Fibroblast of lung (primary cell): ENCODE results near the gene ITPK1. TPM values are rescaled to one million over a fixed set of nuclear protein-coding genes. Genes with fewer than 3 reads are reported as not detected.

ENCODE experiments used
- DNase-seq, 2 donors: peaks; one replicate each; pipeline versions ENCODE4 v3.0.0 to v3.0.0-alpha.2; 2010; ENCODE audit warnings: low read depth in 2 of 2
- H2AFZ ChIP-seq: 2 replicates; pipeline ENCODE4 v1.5.1; 2012; ENCODE audit warnings: low read length, control low read depth, inconsistent platforms
- H3K27ac ChIP-seq: 2 replicates; pipeline ENCODE4 v1.5.1; 2011; ENCODE audit warnings: low read length, control low read depth; ENCODE audit not compliant: insufficient read depth
- H3K27me3 ChIP-seq: 2 replicates; pipeline ENCODE4 v1.5.1; 2011; ENCODE audit warnings: mild to moderate bottlenecking, low read length; ENCODE audit not compliant: control insufficient read depth, insufficient read depth
- H3K36me3 ChIP-seq: 2 replicates; pipeline ENCODE4 v1.5.1; 2011; ENCODE audit warnings: low read length; ENCODE audit not compliant: control insufficient read depth, insufficient read depth
- H3K4me1 ChIP-seq: 2 replicates; pipeline ENCODE4 v1.5.1; 2011; ENCODE audit warnings: low read length; ENCODE audit not compliant: control insufficient read depth, insufficient read depth; ENCODE audit errors: extremely low read depth
- H3K4me2 ChIP-seq: 2 replicates; pipeline ENCODE4 v1.5.1; 2011; ENCODE audit warnings: low read length, control low read depth; ENCODE audit not compliant: insufficient read depth; ENCODE audit errors: extremely low read depth
- H3K4me3 ChIP-seq, 4 experiments: fragments of 200-600 bp in 1 of 4; sonication (generic) in 1 of 4; replicated peaks in 1 of 4; 2 replicates each; pipeline ENCODE4 v1.5.1; 2011 to 2016; ENCODE audit warnings: low read length in 4 of 4, low read depth in 3 of 4, mild to moderate bottlenecking in 3 of 4, control low read depth in 2 of 4, inconsistent platforms in 1 of 4, mixed read lengths in 1 of 4; ENCODE audit not compliant: insufficient read depth in 1 of 4; ENCODE audit errors: control extremely low read depth in 1 of 4
- H3K79me2 ChIP-seq: 2 replicates; pipeline ENCODE4 v1.5.1; 2012; ENCODE audit warnings: mild to moderate bottlenecking, low read length, inconsistent platforms; ENCODE audit not compliant: control insufficient read depth, insufficient read depth
- H3K9ac ChIP-seq: 2 replicates; pipeline ENCODE4 v1.5.1; 2011; ENCODE audit warnings: mild to moderate bottlenecking, low read length, control low read depth; ENCODE audit not compliant: insufficient read depth
- H3K9me3 ChIP-seq: 2 replicates; pipeline ENCODE4 v1.5.1; 2012; ENCODE audit warnings: low read depth, low read length; ENCODE audit not compliant: control insufficient read depth, insufficient read depth
- H4K20me1 ChIP-seq: 2 replicates; pipeline ENCODE4 v1.5.1; 2011; ENCODE audit warnings: low read length; ENCODE audit not compliant: control insufficient read depth, insufficient read depth; ENCODE audit errors: extremely low read depth
- CTCF ChIP-seq, 2 donors: IDR thresholded peaks in 1 of 2; conservative IDR thresholded peaks in 1 of 2; 1 replicate in 1 of 2; 2 replicates in 1 of 2; pipeline ENCODE4 v1.5.1; 2011 to 2012; ENCODE audit warnings: low read length in 2 of 2, control low read depth in 1 of 2, inconsistent platforms in 1 of 2, low read depth in 1 of 2, mild to moderate bottlenecking in 1 of 2
- EZH2 ChIP-seq: IDR thresholded peaks from 2 replicates; pipeline ENCODE4 v1.5.1; 2012; ENCODE audit warnings: low read length, control low read depth, mild to moderate bottlenecking; ENCODE audit errors: missing control alignments
- polyA plus RNA-seq, 2 donors: library from polyadenylated mRNA; depleted of rRNA in 1 of 2; stranded (reverse) in 1 of 2; unstranded in 1 of 2; fragments of >200 nt; gene quantifications; 2 replicates each; pipeline ENCODE4 v1.2.1, GENCODE V29; 2011 to 2012; ENCODE audit warnings: missing spikeins in 1 of 2
- total RNA-seq: library from RNA; depleted of rRNA; stranded (reverse); fragments of >200 nt; gene quantifications from 2 replicates; pipeline ENCODE4 v1.2.1, GENCODE V29; 2014

ITPK1 gene
- total and polyA plus RNA-seq, 2 donors (not counting 1 experiment from before 2014, with no cell fraction given): 9.2 to 23.1 TPM

GRCh38 chr14:92951261-92951660 is 164.5 kb downstream of the ITPK1 start:
- no peak for DNase-seq
- no peak overlapping the region for H3K4me2 ChIP-seq
- TF ChIP-seq EZH2: no peak
- TF ChIP-seq CTCF (conservative IDR thresholded peaks at IDR 0.05 in 1 of 2, IDR thresholded peaks at IDR 0.05 in 1 of 2; ENCODE audit: low read depth in 1 of 2, low read length in 2 of 2): no peak
- H3K27me3 ChIP-seq: no peaks in the 10 kb centered on the region
- H3K79me2 ChIP-seq: no peaks in the 10 kb centered on the region
- H4K20me1 ChIP-seq: no peaks in the 10 kb centered on the region
- no peaks in the 10 kb centered on the region for H3K36me3 ChIP-seq
- H3K4me3 ChIP-seq: no peak overlapping the region
- no peaks in the 10 kb centered on the region for H3K4me1 ChIP-seq
- H3K9ac ChIP-seq: no peak overlapping the region
- H3K9me3 ChIP-seq: no peaks in the 10 kb centered on the region
- no peak overlapping the region for H3K27ac ChIP-seq
- H2AFZ ChIP-seq: no peak overlapping the region

- Histone ChIP-seq H3K9ac (no peak overlapping the region), H3K4me2 (no peak overlapping the region), H4K20me1 (no peaks in the 10 kb centered on the region), H3K4me3 (no peak overlapping the region), H3K27ac (no peak overlapping the region), H3K9me3 (no peaks in the 10 kb centered on the region), H3K79me2 (no peaks in the 10 kb centered on the region), H3K27me3 (no peaks in the 10 kb centered on the region), H3K36me3 (no peaks in the 10 kb centered on the region), H3K4me1 (no peaks in the 10 kb centered on the region), H2AFZ (no peak overlapping the region)
- no peak for DNase-seq
- TF ChIP-seq EZH2 (no peak), CTCF (conservative IDR thresholded peaks at IDR 0.05 in 1 of 2, IDR thresholded peaks at IDR 0.05 in 1 of 2; ENCODE audit: low read depth in 1 of 2, low read length in 2 of 2) (no peak)
These were observed 165.0 kb downstream of the ITPK1 start for GRCh38 chr14:92950773-92951172.

GRCh38 chr14:92950193-92950540 is 165.6 kb downstream of the ITPK1 start:
- Histone ChIP-seq H3K4me2 (no peak overlapping the region), H3K27me3 (no peaks in the 10 kb centered on the region), H2AFZ (no peak overlapping the region), H3K27ac (no peak overlapping the region), H3K9ac (no peak overlapping the region), H3K36me3 (no peaks in the 10 kb centered on the region), H3K4me3 (no peak overlapping the region), H3K79me2 (no peaks in the 10 kb centered on the region), H4K20me1 (no peaks in the 10 kb centered on the region), H3K9me3 (no peaks in the 10 kb centered on the region), H3K4me1 (no peaks in the 10 kb centered on the region)
- DNase-seq: no peak
- TF ChIP-seq CTCF (conservative IDR thresholded peaks at IDR 0.05 in 1 of 2, IDR thresholded peaks at IDR 0.05 in 1 of 2; ENCODE audit: low read depth in 1 of 2, low read length in 2 of 2): no peak
- no peak for TF ChIP-seq EZH2
